ENCODE results near the gene SMIM33.
"Not testable (repeated sequence)": the region's sequence is repeated elsewhere in the genome, so short reads cannot be mapped to it uniquely, and the experiment has no call there.

SMIM33 gene

GRCh38 chr5:139470821-139471300 lies at the start of gene SMIM33:
SMIM33 (plus strand) TSS chr5:139471004; CDS start chr5:139471122, 118 bp downstream.
- H3K36me3 ChIP-seq (ENCODE audit: insufficient read depth, low read length), result no peaks in the 10 kb centered on the region
- peaks cover 20% of the 10 kb centered on the region for H3K4me1 ChIP-seq (ENCODE audit: insufficient read depth, low read length)
- no peak within 1 kb of the TSS for H3K9ac ChIP-seq (ENCODE audit: low read depth, low read length)
- no peaks in the 10 kb centered on the region for H3K9me3 ChIP-seq (ENCODE audit: control insufficient read depth, insufficient read depth, low read length)

GRCh38 chr5:139422307-139422893 lies 48.4 kb upstream of the SMIM33 start:
- Histone ChIP-seq H3K9me3 (ENCODE audit: control insufficient read depth, insufficient read depth, low read length) (no peaks in the 10 kb centered on the region), H3K9ac (ENCODE audit: low read depth, low read length) (no peak overlapping the region), H3K36me3 (ENCODE audit: insufficient read depth, low read length) (no peaks in the 10 kb centered on the region; the same call in 1 of the 2 replicates), H3K4me1 (ENCODE audit: insufficient read depth, low read length) (peaks cover 7% of the 10 kb centered on the region; the same call in 1 of the 2 replicates)

GRCh38 chr5:139425497-139425896 lies 45.3 kb upstream of the SMIM33 start:
- H3K9ac ChIP-seq (ENCODE audit: low read depth, low read length), result no peak overlapping the region
- H3K4me1 ChIP-seq (ENCODE audit: insufficient read depth, low read length), result no peaks in the 10 kb centered on the region
- no peaks in the 10 kb centered on the region; the same call in 1 of the 2 replicates for H3K36me3 ChIP-seq (ENCODE audit: insufficient read depth, low read length)
- H3K9me3 ChIP-seq (ENCODE audit: control insufficient read depth, insufficient read depth, low read length), result no peaks in the 10 kb centered on the region

GRCh38 chr5:139426203-139426885 lies 44.5 kb upstream of the SMIM33 start:
- no peaks in the 10 kb centered on the region; the same call in 1 of the 2 replicates for H3K36me3 ChIP-seq (ENCODE audit: insufficient read depth, low read length)
- H3K9ac ChIP-seq (ENCODE audit: low read depth, low read length), result no peak overlapping the region
- H3K9me3 ChIP-seq (ENCODE audit: control insufficient read depth, insufficient read depth, low read length), result no peaks in the 10 kb centered on the region
- no peaks in the 10 kb centered on the region for H3K4me1 ChIP-seq (ENCODE audit: insufficient read depth, low read length)

GRCh38 chr5:139430015-139430414 lies 40.8 kb upstream of the SMIM33 start:
- no peaks in the 10 kb centered on the region for H3K4me1 ChIP-seq (ENCODE audit: insufficient read depth, low read length)
- no peaks in the 10 kb centered on the region for H3K9me3 ChIP-seq (ENCODE audit: control insufficient read depth, insufficient read depth, low read length)
- no peaks in the 10 kb centered on the region for H3K36me3 ChIP-seq (ENCODE audit: insufficient read depth, low read length)
- H3K9ac ChIP-seq (ENCODE audit: low read depth, low read length), result no peak overlapping the region

- no peaks in the 10 kb centered on the region for H3K9me3 ChIP-seq (ENCODE audit: control insufficient read depth, insufficient read depth, low read length)
- no peaks in the 10 kb centered on the region; the same call in 1 of the 2 replicates for H3K36me3 ChIP-seq (ENCODE audit: insufficient read depth, low read length)
- H3K9ac ChIP-seq (ENCODE audit: low read depth, low read length), result no peak overlapping the region
- H3K4me1 ChIP-seq (ENCODE audit: insufficient read depth, low read length), result no peaks in the 10 kb centered on the region
These were observed 39.1 kb upstream of the SMIM33 start for GRCh38 chr5:139431706-139432105.

- no peaks in the 10 kb centered on the region for H3K4me1 ChIP-seq (ENCODE audit: insufficient read depth, low read length)
- no peaks in the 10 kb centered on the region; the same call in 1 of the 2 replicates for H3K36me3 ChIP-seq (ENCODE audit: insufficient read depth, low read length)
- H3K9ac ChIP-seq (ENCODE audit: low read depth, low read length), result no peak overlapping the region
- H3K9me3 ChIP-seq (ENCODE audit: control insufficient read depth, insufficient read depth, low read length), result no peaks in the 10 kb centered on the region
These were observed 35.1 kb upstream of the SMIM33 start for GRCh38 chr5:139435676-139436075.

- peak overlapping the region; percentile 51 for H3K9ac ChIP-seq (ENCODE audit: low read depth, low read length)
These were observed 32.1 kb upstream of the SMIM33 start for GRCh38 chr5:139438707-139439012.

GRCh38 chr5:139439013-139439903 lies 31.5 kb upstream of the SMIM33 start, which contains the start of gene DNAJC18:
DNAJC18 (minus strand) TSS chr5:139439525; CDS start chr5:139439445, 80 bp downstream.
- Histone ChIP-seq H3K4me1 (ENCODE audit: insufficient read depth, low read length) (0 out of 2 replicates have a peak, but pooled peaks cover 5% of the 10 kb centered on the region), H3K36me3 (ENCODE audit: insufficient read depth, low read length) (no peaks in the 10 kb centered on the region; the same call in 1 of the 2 replicates), H3K9me3 (ENCODE audit: control insufficient read depth, insufficient read depth, low read length) (no peaks in the 10 kb centered on the region), H3K9ac (ENCODE audit: low read depth, low read length) (peak within 1 kb of the TSS; percentile 96)

More at GRCh38 chr5:139438707-139439012, 32.1 kb upstream of the SMIM33 start:
- Histone ChIP-seq H3K4me1 (ENCODE audit: insufficient read depth, low read length) (0 out of 2 replicates have a peak, but pooled peaks cover 1% of the 10 kb centered on the region), H3K9me3 (ENCODE audit: control insufficient read depth, insufficient read depth, low read length) (no peaks in the 10 kb centered on the region), H3K36me3 (ENCODE audit: insufficient read depth, low read length) (no peaks in the 10 kb centered on the region; the same call in 1 of the 2 replicates)

GRCh38 chr5:139440416-139440815 lies 30.4 kb upstream of the SMIM33 start:
- not testable (repeated sequence) for H3K9ac ChIP-seq (ENCODE audit: low read depth, low read length); H3K9me3 ChIP-seq (ENCODE audit: control insufficient read depth, insufficient read depth, low read length); H3K4me1 ChIP-seq (ENCODE audit: insufficient read depth, low read length); H3K36me3 ChIP-seq (ENCODE audit: insufficient read depth, low read length)

- no peak overlapping the region for H3K9ac ChIP-seq (ENCODE audit: low read depth, low read length)
- no peaks in the 10 kb centered on the region for H3K36me3 ChIP-seq (ENCODE audit: insufficient read depth, low read length)
- no peaks in the 10 kb centered on the region for H3K9me3 ChIP-seq (ENCODE audit: control insufficient read depth, insufficient read depth, low read length)
- 0 out of 2 replicates have a peak, but pooled peaks cover 5% of the 10 kb centered on the region for H3K4me1 ChIP-seq (ENCODE audit: insufficient read depth, low read length)
These were observed 26.9 kb upstream of the SMIM33 start for GRCh38 chr5:139443831-139444453.

- no peaks in the 10 kb centered on the region for H3K36me3 ChIP-seq (ENCODE audit: insufficient read depth, low read length)
- 0 out of 2 replicates have a peak, but pooled peaks cover 5% of the 10 kb centered on the region for H3K4me1 ChIP-seq (ENCODE audit: insufficient read depth, low read length)
- H3K9ac ChIP-seq (ENCODE audit: low read depth, low read length), result no peak overlapping the region
- H3K9me3 ChIP-seq (ENCODE audit: control insufficient read depth, insufficient read depth, low read length), result no peaks in the 10 kb centered on the region
These were observed 25.3 kb upstream of the SMIM33 start for GRCh38 chr5:139445325-139446170.

All from ES-I3 (cell line).